Neuron (in vitro differentiated cells): Measurements from ENCODE around the gene ADAMTS7.
"Not testable (repeated sequence)": the region's sequence is repeated elsewhere in the genome, so short reads cannot be mapped to it uniquely, and the experiment has no call there.

Source experiments
- H2AFZ ChIP-seq: one replicate; pipeline ENCODE4 v1.6.1; 2013; ENCODE audit warnings: low read depth, mild to moderate bottlenecking, inconsistent platforms, low read length, moderate library complexity
- H3K27me3 ChIP-seq: one replicate; pipeline ENCODE4 v1.6.1; 2013; ENCODE audit warnings: low read length; ENCODE audit not compliant: insufficient read depth
- H3K36me3 ChIP-seq: one replicate; pipeline ENCODE4 v1.6.1; 2013; ENCODE audit warnings: low read length; ENCODE audit not compliant: insufficient read depth
- H3K4me1 ChIP-seq: one replicate; pipeline ENCODE4 v1.6.1; 2013; ENCODE audit warnings: low read length; ENCODE audit not compliant: insufficient read depth
- H3K4me3 ChIP-seq: 2 replicates; pipeline ENCODE4 v1.5.1; 2013; ENCODE audit warnings: mild to moderate bottlenecking, low read length, moderate library complexity
- H3K9me3 ChIP-seq: one replicate; pipeline ENCODE4 v1.6.1; 2013; ENCODE audit warnings: low read length

The ADAMTS7 gene

DNA sequence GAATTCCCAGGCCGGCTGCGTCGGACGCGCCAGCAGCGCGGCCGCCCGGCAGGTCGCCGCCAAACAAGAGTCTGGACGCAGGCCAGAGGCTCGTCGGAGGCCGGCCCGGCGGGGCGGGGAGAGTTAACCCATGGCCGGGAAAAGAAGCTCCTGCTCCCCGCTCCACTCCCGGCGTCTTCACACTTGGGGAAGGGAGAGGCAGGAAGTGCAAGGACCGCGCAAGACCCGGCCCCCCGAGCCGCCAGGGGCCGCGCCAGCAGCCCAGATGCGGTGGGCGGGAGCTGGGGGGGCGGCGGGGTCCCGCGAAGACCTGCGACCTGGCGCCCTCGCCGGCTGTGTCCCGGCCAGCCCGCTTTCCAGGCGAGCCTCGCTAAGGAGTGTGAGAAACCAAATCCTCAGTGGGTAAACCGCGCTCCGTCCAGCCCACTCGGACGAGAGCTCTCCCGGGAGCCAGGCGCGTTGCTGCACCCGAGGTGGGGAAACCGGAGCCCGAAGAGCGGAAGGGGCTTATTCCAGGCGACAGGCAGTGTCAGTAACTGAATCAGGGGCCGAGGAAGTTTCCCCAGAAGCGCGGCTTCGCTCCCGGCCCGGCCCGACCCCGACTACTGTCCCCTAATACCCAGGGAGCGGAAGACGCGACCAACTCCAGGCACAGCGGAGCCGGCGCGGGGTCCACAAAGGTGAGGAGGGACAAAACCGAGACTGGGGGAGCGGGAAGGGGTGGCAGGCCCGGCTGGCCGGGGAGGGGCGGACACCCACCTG lies 721 bp downstream of the ADAMTS7 start:
- Histone ChIP-seq H3K9me3 (peaks cover 6% of the 10 kb centered on the region), H3K27me3 (no peaks in the 10 kb centered on the region), H3K4me1 (peaks cover 5% of the 10 kb centered on the region), H3K4me3 (peak overlapping the region; percentile 80), H2AFZ (peak overlapping the region; percentile 79), H3K36me3 (no peaks in the 10 kb centered on the region)

DNA sequence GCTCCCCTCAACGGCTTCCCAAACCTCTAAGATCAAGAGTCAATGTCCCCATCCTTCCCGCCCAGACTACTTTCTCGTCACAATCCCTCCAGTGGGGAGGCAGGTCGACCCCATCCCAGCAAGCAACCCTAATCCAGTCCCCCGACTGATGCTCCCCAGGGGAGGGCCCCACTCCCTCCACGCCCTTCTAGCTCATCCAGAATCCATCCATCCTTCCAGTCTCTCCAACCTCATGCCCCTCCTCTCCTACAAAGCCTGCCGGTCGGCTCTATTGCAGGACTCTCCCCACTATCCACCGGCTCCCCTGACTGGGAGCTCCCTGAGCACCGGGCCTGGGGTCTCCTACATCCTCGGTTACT lies 1.3 kb downstream of the ADAMTS7 start:
- Histone ChIP-seq H3K4me3 (peak overlapping the region; percentile 80), H3K9me3 (peaks cover 6% of the 10 kb centered on the region), H3K36me3 (no peaks in the 10 kb centered on the region), H3K4me1 (peaks cover 5% of the 10 kb centered on the region), H3K27me3 (no peaks in the 10 kb centered on the region), H2AFZ (peak overlapping the region; percentile 79)

DNA sequence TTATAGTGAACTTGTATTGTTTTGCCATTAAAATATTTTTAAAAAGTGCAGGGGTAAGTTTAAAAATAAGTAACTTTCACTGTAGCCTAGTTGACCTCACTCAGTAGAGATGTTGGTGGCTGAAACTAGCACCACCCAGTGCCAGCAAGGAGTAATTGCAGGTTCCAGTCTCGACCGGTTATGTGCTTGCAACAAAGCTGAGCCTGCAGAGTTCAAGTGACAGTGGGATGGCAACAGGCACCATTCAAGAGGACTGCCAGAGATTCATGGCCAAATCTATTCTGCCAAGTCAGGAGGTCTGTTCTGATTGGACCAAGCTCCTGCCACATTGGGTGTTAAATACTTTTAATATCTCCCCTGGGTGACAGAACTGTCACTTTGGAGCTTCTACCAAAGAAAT lies 2.7 kb downstream of the ADAMTS7 start:
- H2AFZ ChIP-seq = no peak overlapping the region

DNA sequence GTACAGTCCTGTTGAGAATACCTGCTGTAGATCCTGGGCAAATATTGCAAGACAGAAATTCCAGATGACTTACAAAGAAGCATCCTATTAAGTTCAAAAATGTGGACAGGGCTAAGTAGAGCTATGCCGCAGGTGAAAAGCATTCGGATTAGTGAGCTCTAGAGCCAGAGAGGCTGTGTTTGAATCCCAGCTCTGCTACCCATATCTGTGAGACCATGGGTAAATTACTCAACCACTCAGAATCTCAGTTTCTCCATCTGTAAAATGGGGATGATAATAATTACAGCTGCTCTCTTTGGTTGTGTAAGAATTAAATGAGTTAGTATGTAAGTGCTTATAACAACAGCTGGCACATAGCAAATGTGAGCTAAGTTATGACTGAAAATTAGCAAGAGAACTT lies 3.9 kb downstream of the ADAMTS7 start:
- no peaks in the 10 kb centered on the region for H3K36me3 ChIP-seq
- no peak overlapping the region for H3K4me3 ChIP-seq
- H3K27me3 ChIP-seq = no peaks in the 10 kb centered on the region
- no peak overlapping the region for H2AFZ ChIP-seq
- H3K4me1 ChIP-seq = peaks cover 5% of the 10 kb centered on the region
- peaks cover 6% of the 10 kb centered on the region for H3K9me3 ChIP-seq

More for the DNA sequence above, 2.7 kb downstream of the ADAMTS7 start:
- Histone ChIP-seq H3K4me3 (no peak overlapping the region), H3K4me1 (peaks cover 5% of the 10 kb centered on the region), H3K36me3 (no peaks in the 10 kb centered on the region), H3K9me3 (peaks cover 6% of the 10 kb centered on the region), H3K27me3 (no peaks in the 10 kb centered on the region)

DNA sequence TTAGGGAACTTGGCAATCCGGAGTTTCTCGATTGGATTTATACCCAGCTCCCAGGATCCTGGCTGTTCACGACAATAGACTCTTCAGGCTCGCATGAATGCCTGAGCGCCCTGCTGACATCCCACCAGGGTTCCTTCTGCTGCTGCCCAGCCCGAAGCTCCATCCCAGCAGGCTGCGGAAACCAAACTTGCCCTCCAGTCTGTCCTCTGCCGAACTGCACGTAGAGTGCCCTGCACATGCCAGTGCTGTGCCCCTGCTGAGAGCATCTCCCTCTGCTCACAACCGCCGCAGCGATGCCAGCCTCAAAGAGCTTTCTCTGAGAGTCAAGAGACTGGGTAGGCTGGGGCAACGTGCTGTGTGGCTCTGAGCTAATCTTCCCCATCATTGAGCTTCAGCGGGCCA lies 6.9 kb downstream of the ADAMTS7 start:
- no peak overlapping the region for H3K4me3 ChIP-seq
- H3K4me1 ChIP-seq = no peaks in the 10 kb centered on the region
- no peaks in the 10 kb centered on the region for H3K27me3 ChIP-seq
- H3K9me3 ChIP-seq = peaks cover 6% of the 10 kb centered on the region
- peaks cover 4% of the 10 kb centered on the region for H3K36me3 ChIP-seq
- H2AFZ ChIP-seq = no peak overlapping the region

DNA sequence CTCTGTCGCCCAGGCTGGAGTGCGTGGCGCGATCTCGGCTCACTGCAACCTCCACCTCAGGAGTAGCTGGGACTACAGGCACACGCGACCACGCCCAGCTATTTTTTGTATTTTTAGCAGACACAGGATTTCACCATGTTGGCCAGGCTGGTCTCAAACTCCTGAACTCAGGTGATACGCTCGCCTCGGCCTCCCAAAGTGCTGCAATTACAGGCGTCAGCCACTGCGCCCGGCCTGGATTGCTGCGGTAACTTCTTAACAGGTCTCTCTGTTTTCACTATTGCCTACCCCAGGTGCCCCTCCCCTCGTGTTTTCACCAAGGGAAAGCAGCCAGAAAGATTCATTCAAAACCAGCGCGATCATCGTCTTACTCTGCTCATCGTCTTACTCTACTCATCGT lies 10.5 kb downstream of the ADAMTS7 start:
- no peaks in the 10 kb centered on the region for H3K4me1 ChIP-seq
- H2AFZ ChIP-seq = no peak overlapping the region
- no peak overlapping the region for H3K4me3 ChIP-seq
- H3K9me3 ChIP-seq = no peaks in the 10 kb centered on the region
- peaks cover 19% of the 10 kb centered on the region for H3K36me3 ChIP-seq
- H3K27me3 ChIP-seq = no peaks in the 10 kb centered on the region

DNA sequence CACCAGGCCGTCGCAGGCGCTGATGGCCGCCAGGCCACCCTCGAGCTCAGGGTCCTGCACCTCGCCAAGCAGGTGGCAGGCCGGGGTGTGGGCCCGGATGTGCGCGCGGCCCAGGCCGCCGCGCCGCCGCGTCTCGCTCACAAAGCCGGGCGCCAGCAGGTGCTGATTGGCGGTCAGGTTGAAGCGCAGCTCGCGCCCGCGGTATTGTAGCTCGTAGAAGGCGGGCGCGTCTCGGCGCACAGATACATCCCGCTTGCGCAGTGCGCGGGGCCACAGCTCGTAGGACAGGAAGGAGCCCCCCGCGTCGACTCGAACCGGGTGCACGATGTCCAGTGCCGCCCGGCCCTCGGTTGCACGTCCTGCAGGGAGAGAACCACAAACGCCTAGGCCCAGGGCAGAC lies 11.1 kb downstream of the ADAMTS7 start:
- H3K36me3 ChIP-seq = peaks cover 26% of the 10 kb centered on the region

DNA sequence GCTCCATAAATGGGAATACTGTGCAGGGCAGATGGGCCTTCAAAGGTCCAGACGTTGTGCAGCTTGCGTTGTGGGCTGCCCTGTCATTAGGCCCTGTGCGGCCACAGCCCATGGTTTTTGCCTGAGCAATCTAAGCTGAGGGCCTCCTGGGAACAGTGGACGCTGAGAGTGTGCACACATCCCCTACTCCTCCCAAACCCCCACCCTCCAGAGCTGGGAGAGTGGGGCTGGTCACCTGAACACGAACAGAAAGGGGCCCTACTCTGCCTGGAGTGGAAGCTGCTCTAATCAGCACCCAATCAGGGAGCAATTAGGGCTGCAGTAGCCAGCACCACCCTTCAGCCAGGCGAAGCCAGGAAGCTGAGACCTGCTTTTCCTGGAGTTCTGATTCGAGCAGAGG lies 12.2 kb downstream of the ADAMTS7 start:
- peaks cover 36% of the 10 kb centered on the region for H3K36me3 ChIP-seq
- H3K4me3 ChIP-seq, H3K9me3 ChIP-seq: not testable (repeated sequence)

More for the DNA sequence above, 11.1 kb downstream of the ADAMTS7 start:
- Histone ChIP-seq H3K9me3 (no peaks in the 10 kb centered on the region), H3K4me3 (no peak overlapping the region), H3K27me3 (no peaks in the 10 kb centered on the region), H2AFZ (no peak overlapping the region), H3K4me1 (no peaks in the 10 kb centered on the region)

DNA sequence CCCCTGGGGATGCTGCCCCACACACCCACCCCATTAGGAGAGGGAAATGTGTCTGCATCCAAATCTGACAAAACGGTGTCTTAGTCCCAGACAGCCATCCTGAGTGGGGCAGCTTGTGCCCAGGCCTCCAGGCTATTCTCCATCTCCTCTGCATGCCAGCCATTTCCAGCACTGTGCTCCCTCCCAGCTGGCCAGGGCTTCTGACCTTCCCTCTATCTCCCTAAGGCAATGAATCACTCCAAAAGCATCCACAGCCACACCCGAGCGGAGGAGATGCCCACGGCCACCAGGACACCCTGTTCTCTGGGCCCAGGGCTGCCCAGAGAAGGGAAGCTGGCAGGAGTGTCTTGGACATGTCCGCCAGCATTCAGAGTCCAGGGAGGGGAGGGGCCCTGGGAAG lies 12.9 kb downstream of the ADAMTS7 start:
- H2AFZ ChIP-seq, H3K9me3 ChIP-seq, H3K4me3 ChIP-seq, H3K27me3 ChIP-seq, H3K4me1 ChIP-seq: not testable (repeated sequence)
- peaks cover 41% of the 10 kb centered on the region for H3K36me3 ChIP-seq

More for the DNA sequence above, 12.2 kb downstream of the ADAMTS7 start:
- not testable (repeated sequence) for H3K4me1 ChIP-seq, H2AFZ ChIP-seq, H3K27me3 ChIP-seq

DNA sequence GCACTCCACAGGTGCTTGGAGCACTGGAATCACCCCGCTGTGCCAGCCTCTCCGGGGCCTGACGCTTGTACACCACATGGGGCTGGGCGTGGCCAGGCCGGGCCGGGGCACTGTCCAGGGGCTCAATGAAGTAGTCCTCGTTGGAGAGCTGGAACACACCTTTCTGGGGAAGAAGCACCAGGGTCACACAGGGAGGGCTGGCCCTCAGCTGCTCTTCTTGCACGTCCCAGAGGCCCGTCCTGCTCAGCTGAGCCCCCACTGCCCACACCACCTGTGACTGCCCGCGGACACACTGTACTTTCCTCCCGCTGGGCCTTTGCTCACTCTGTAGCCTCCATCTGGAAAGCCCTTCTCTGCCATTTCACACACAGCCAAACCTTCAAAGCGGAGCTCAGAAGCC lies 13.3 kb downstream of the ADAMTS7 start:
- no peak overlapping the region for H3K4me3 ChIP-seq
- no peak overlapping the region for H2AFZ ChIP-seq
- no peaks in the 10 kb centered on the region for H3K27me3 ChIP-seq
- H3K9me3 ChIP-seq = no peaks in the 10 kb centered on the region
- H3K4me1 ChIP-seq = no peaks in the 10 kb centered on the region
- peaks cover 41% of the 10 kb centered on the region for H3K36me3 ChIP-seq

DNA sequence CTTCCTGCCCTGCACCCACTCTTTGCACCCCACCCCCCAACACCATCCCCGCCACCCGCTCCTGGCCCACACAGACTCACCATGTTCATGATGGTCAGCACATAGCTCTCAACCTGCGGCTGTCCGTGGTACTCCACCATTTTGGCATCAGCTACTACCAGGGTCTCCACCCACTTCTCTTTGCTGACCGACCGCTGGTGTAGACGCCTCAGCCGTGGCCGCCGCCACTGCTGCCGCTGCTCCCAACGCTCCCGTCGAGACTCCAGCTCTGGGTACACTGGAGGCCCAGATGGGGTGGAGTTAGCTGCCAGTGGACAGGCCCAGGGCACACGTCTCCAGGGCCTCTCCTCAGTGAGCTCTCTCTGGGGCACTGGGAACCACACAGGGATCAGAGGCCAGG lies 14.8 kb downstream of the ADAMTS7 start:
- Histone ChIP-seq H3K27me3 (no peaks in the 10 kb centered on the region), H3K4me1 (no peaks in the 10 kb centered on the region), H3K4me3 (no peak overlapping the region), H3K36me3 (peaks cover 41% of the 10 kb centered on the region), H2AFZ (no peak overlapping the region), H3K9me3 (no peaks in the 10 kb centered on the region)

DNA sequence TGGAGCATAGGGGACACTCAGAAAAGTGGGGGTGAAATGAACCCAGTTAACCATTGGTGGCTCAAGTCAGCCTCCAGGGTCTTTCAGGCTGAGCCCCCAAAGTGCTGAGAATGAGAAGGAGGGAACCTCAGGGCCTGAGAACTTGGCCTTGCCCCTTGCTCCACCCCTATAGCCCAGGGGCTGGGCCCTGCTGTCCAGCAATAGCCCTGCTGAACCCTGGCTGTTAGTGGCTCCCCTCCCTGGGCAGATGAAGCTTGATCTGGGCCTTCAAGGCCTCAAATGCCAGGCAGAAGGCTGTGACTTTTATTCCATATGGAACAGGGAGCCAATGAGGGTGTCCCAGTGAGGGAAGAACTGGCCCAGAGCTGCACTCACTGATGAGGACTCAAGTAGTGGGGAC lies 16.2 kb downstream of the ADAMTS7 start:
- Histone ChIP-seq H3K27me3 (no peaks in the 10 kb centered on the region), H3K4me1 (no peaks in the 10 kb centered on the region), H3K9me3 (no peaks in the 10 kb centered on the region), H3K4me3 (no peak overlapping the region), H2AFZ (no peak overlapping the region), H3K36me3 (peaks cover 50% of the 10 kb centered on the region)

DNA sequence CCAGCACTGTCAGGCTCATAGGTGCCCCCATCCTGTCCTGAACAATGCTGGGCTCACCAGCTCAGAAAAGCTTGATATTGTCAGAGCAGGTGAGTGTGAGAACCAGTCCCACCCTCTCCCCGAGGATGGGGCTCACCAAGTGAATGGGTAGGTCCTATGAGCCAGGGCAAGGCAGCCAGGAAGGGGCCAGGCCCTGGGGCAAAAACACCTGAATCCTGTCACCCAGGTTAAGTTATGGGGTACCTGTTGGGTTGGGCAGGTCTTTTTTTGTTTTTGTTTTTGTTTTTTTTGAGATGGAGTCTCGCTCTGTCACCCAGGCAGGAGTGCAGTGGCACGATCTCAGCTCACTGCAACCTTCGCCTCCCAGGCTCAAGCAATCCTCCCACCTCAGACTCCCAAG lies 16.8 kb downstream of the ADAMTS7 start:
- not testable (repeated sequence) for H3K27me3 ChIP-seq, H3K4me3 ChIP-seq, H3K4me1 ChIP-seq, H3K9me3 ChIP-seq, H2AFZ ChIP-seq
- H3K36me3 ChIP-seq = peaks cover 56% of the 10 kb centered on the region

DNA sequence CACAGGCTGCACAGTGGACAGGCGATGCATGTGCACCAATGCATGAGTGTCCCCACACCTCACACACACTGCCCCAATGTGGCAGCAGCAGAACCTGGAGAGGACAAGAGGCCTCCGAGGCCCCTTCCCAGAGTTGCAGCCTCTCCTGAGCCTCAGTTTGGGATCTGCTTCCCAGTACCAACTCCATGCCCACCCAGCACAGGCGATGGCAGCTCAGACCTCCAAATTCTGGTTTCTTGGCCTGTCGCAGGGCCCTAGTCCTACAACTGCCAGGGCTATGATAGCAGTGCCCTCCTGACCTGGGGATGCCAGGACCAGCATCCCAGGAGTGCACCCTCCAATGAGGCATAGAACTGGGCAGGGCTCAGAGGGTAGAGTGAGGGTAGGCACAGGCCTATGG lies 19.9 kb downstream of the ADAMTS7 start:
- H3K4me1 ChIP-seq = no peaks in the 10 kb centered on the region
- H2AFZ ChIP-seq = no peak overlapping the region
- H3K27me3 ChIP-seq = no peaks in the 10 kb centered on the region
- peaks cover 73% of the 10 kb centered on the region for H3K36me3 ChIP-seq
- H3K9me3 ChIP-seq = peaks cover 1% of the 10 kb centered on the region
- H3K4me3 ChIP-seq = no peak overlapping the region
